ACC112 (cell line): ENCODE measurements around the gene POLR3GL.
"Not testable (repeated sequence)": the region's sequence is repeated elsewhere in the genome, so short reads cannot be mapped to it uniquely, and the experiment has no call there.

Experiments used
- H2AFZ ChIP-seq: fragments of 200-600 bp; sonication (generic); one replicate; pipeline ENCODE4 v1.6.0; 2017; ENCODE audit warnings: antibody characterized with exemption, low read length; ENCODE audit not compliant: unreplicated experiment
- H3K27ac ChIP-seq: fragments of 200-600 bp; sonication (generic); 2 replicates; pipeline ENCODE4 v1.5.1; 2014; ENCODE audit warnings: low read depth, mild to moderate bottlenecking, antibody characterized with exemption, low read length, moderate library complexity
- H3K27me3 ChIP-seq: fragments of 200-600 bp; sonication (generic); 2 replicates; pipeline ENCODE4 v1.6.1; 2014; ENCODE audit warnings: mild to moderate bottlenecking, antibody characterized with exemption, low read length, moderate library complexity, mixed read lengths; ENCODE audit not compliant: insufficient read depth
- H3K36me3 ChIP-seq: fragments of 200-600 bp; sonication (generic); 2 replicates; pipeline ENCODE4 v1.6.1; 2016; ENCODE audit warnings: mild to moderate bottlenecking, antibody characterized with exemption, low read length, moderate library complexity, mixed read lengths; ENCODE audit not compliant: insufficient read depth
- H3K4me1 ChIP-seq: fragments of 200-600 bp; sonication (generic); one replicate; pipeline ENCODE4 v1.6.1; 2016; ENCODE audit warnings: low read length, mixed read lengths; ENCODE audit not compliant: insufficient read depth, unreplicated experiment, control insufficient read depth
- H3K4me3 ChIP-seq: fragments of 200-600 bp; sonication (generic); 2 replicates; pipeline ENCODE4 v1.5.1; 2014; ENCODE audit warnings: mild to moderate bottlenecking, low read depth, low read length
- H3K79me2 ChIP-seq: fragments of 200-600 bp; sonication (generic); one replicate; pipeline ENCODE4 v1.6.0; 2016; ENCODE audit warnings: low read length; ENCODE audit not compliant: control insufficient read depth, unreplicated experiment, insufficient read depth

POLR3GL gene

GRCh38 chr1:146021622-146022402 lies 57.3 kb downstream of the POLR3GL start, which contains the start of gene HJV:
Gene HJV, minus strand, starts transcription at chr1:146021735. Its CDS starts 1,504 bp downstream, at chr1:146020231.
- Histone ChIP-seq H2AFZ (no peak within 1 kb of the TSS), H3K27ac (no peak within 1 kb of the TSS), H3K4me3 (no peak within 1 kb of the TSS), H3K27me3 (peaks cover 46% of the 10 kb centered on the region), H3K79me2 (no peaks in the 10 kb centered on the region), H3K4me1 (no peaks in the 10 kb centered on the region), H3K36me3 (no peaks in the 10 kb centered on the region)

DNA sequence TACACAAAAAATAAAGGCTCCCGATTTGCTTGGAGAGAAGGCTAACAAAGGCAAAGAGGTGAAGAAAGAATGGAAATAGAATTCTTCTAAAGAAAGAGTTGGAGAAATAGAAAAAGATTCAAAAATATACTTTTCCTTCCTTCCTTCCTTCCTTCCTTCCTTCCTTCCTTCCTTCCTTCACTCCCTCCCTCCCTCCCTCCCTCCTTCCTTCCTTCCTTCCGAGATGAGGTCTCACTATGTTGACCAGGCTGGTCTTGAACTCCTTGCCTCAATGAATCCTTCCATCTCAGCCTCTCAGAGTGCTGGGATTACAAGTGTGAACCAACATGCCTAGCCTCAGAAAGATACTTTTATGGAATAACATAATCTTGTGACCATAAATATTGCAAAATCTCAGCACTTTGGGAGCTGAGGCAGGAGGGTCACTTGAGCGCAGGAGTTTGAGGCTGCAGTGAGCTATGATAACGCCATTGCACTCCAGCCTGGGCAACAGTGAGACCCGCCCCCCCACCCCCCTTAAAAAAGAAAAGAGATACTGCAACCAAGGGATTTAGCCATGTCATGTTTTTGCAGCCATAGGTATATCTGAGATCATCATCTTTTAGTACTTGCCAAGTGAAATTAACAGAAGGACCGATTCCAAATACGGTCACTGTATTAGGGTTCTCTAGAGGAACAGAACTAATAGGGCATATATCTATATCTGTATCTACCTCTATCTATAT lies 58.1 kb downstream of the POLR3GL start:
- Histone ChIP-seq H3K4me3 (no peak overlapping the region), H2AFZ (no peak overlapping the region), H3K27ac (no peak overlapping the region), H3K4me1 (no peaks in the 10 kb centered on the region), H3K27me3 (peaks cover 46% of the 10 kb centered on the region), H3K36me3 (no peaks in the 10 kb centered on the region), H3K79me2 (no peaks in the 10 kb centered on the region)

DNA sequence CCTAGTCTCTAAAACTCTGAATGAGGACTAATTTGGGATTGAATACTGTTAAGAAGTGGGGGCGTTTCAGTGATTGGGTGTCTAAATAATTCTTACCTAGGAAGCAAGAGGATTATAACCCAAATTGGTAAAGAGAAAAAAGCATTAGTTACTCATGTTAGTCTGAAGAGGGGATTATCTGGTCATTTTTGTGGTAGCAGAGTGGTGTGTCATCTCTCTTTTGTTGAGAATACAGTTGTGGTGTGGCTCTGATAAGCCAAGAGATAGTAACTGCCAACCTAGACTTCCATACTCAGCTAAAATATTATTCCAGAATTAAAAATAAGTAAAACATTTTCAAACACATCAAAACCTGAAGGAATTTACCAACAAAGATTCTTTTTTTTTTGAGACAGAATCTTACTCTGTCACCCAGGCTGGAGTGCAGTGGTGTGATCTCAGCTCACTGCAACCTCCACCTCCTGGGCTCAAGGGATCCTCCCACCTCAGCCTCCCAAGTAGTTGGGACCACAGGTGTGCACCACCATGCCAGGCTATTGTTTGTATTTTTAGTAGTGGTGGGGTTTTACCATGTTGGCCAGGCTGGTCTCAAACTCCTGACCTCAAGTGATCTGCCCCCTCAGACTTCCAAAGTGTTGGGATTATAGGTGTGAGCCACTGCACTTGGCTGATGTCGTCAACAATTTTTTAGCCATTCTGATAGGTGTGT lies 61.5 kb downstream of the POLR3GL start:
- H3K4me1 ChIP-seq, H2AFZ ChIP-seq, H3K36me3 ChIP-seq, H3K27ac ChIP-seq, H3K4me3 ChIP-seq, H3K79me2 ChIP-seq: not testable (repeated sequence)
- H3K27me3 ChIP-seq, result peaks cover 14% of the 10 kb centered on the region

DNA sequence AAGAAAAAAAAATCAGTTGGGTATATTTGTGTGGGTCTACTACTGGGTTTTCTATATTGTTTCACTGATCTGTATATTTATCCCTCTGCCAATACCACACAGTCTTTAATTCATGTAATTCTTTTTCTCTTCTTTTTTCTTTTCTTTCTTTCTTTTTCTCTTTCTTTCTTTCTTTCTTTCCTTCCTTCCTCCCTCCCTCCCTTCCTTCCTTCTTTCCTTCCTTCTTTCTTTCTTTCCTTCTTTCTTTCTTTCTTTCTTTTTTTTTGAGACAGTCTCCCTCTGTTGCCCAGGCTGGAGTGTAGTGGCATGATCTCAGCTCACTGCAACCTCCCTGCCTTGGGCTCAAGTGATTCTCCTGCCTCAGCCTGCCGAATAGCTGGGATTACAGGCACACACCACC lies 62.2 kb downstream of the POLR3GL start:
- H3K4me3 ChIP-seq, H3K4me1 ChIP-seq, H3K27ac ChIP-seq, H3K27me3 ChIP-seq, H2AFZ ChIP-seq, H3K36me3 ChIP-seq, H3K79me2 ChIP-seq: not testable (repeated sequence)
